HL-60 (cell line): ENCODE data around the gene CPPED1.

Source experiments
- DNase-seq, 2 experiments: peaks; one replicate each; pipeline ENCODE4 v3.0.0-alpha.2; 2010 to 2020; ENCODE audit warnings: low read depth in 1 of 2, low spot score in 1 of 2
- H3K27ac ChIP-seq: fragments of 250-450 bp; sonication (Bioruptor Pico); replicated peaks from 2 replicates; pipeline ENCODE4 v1.5.1; 2020; ENCODE audit warnings: mild to moderate bottlenecking, moderate library complexity
- H3K27me3 ChIP-seq: fragments of 250-450 bp; sonication (Bioruptor Pico); 2 replicates; pipeline ENCODE4 v1.5.1; 2021; ENCODE audit warnings: mild to moderate bottlenecking, moderate library complexity; ENCODE audit not compliant: insufficient read depth, poor library complexity, severe bottlenecking
- H3K4me3 ChIP-seq: replicated peaks from 2 replicates; pipeline ENCODE4 v1.5.1; 2011; ENCODE audit warnings: mild to moderate bottlenecking, control low read depth, low read length; ENCODE audit not compliant: insufficient read depth
- GABPA ChIP-seq: IDR thresholded peaks from 2 replicates; pipeline ENCODE4 v1.6.1; 2012; ENCODE audit warnings: low read depth
- POLR2AphosphoS5 ChIP-seq: IDR thresholded peaks from 2 replicates; pipeline ENCODE4 v1.6.1; 2012; ENCODE audit warnings: low read depth
- SPI1 ChIP-seq: IDR thresholded peaks from 2 replicates; pipeline ENCODE4 v1.6.1; 2012; ENCODE audit warnings: low read depth, mild to moderate bottlenecking, borderline replicate concordance
- TF ChIP-seq, protein P1 (sequence below): IDR thresholded peaks from 2 replicates; pipeline ENCODE4 v1.6.1; 2012; ENCODE audit warnings: low read depth; ENCODE audit not compliant: insufficient replicate concordance
- TF ChIP-seq, protein P2 (sequence below): IDR thresholded peaks from one replicate; pipeline ENCODE4 v1.5.1; 2011; ENCODE audit warnings: low read length, control low read depth, inconsistent platforms; ENCODE audit not compliant: insufficient read depth

The CPPED1 gene

GRCh38 chr16:12685806-12686205, 117.9 kb downstream of the CPPED1 start:
- Histone ChIP-seq H3K27ac (no peak overlapping the region), H3K27me3 (no peaks in the 10 kb centered on the region), H3K4me3 (no peak overlapping the region)
- DNase-seq, result peak in 1 of 2 experiments; percentile 44
- TF ChIP-seq POLR2AphosphoS5 (no peak), GABPA (no peak), SPI1 (no peak)
- TF ChIP-seq, protein P1, sequence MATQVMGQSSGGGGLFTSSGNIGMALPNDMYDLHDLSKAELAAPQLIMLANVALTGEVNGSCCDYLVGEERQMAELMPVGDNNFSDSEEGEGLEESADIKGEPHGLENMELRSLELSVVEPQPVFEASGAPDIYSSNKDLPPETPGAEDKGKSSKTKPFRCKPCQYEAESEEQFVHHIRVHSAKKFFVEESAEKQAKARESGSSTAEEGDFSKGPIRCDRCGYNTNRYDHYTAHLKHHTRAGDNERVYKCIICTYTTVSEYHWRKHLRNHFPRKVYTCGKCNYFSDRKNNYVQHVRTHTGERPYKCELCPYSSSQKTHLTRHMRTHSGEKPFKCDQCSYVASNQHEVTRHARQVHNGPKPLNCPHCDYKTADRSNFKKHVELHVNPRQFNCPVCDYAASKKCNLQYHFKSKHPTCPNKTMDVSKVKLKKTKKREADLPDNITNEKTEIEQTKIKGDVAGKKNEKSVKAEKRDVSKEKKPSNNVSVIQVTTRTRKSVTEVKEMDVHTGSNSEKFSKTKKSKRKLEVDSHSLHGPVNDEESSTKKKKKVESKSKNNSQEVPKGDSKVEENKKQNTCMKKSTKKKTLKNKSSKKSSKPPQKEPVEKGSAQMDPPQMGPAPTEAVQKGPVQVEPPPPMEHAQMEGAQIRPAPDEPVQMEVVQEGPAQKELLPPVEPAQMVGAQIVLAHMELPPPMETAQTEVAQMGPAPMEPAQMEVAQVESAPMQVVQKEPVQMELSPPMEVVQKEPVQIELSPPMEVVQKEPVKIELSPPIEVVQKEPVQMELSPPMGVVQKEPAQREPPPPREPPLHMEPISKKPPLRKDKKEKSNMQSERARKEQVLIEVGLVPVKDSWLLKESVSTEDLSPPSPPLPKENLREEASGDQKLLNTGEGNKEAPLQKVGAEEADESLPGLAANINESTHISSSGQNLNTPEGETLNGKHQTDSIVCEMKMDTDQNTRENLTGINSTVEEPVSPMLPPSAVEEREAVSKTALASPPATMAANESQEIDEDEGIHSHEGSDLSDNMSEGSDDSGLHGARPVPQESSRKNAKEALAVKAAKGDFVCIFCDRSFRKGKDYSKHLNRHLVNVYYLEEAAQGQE, result no peak
- TF ChIP-seq, protein P2, sequence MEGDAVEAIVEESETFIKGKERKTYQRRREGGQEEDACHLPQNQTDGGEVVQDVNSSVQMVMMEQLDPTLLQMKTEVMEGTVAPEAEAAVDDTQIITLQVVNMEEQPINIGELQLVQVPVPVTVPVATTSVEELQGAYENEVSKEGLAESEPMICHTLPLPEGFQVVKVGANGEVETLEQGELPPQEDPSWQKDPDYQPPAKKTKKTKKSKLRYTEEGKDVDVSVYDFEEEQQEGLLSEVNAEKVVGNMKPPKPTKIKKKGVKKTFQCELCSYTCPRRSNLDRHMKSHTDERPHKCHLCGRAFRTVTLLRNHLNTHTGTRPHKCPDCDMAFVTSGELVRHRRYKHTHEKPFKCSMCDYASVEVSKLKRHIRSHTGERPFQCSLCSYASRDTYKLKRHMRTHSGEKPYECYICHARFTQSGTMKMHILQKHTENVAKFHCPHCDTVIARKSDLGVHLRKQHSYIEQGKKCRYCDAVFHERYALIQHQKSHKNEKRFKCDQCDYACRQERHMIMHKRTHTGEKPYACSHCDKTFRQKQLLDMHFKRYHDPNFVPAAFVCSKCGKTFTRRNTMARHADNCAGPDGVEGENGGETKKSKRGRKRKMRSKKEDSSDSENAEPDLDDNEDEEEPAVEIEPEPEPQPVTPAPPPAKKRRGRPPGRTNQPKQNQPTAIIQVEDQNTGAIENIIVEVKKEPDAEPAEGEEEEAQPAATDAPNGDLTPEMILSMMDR, result no peak

GRCh38 chr16:12682432-12683165, 121.1 kb downstream of the CPPED1 start:
- no peak overlapping the region for H3K27ac ChIP-seq
- DNase-seq, result no peak
- TF ChIP-seq SPI1, result no peak
- no peak for TF ChIP-seq POLR2AphosphoS5
- TF ChIP-seq, protein P2, result no peak
- no peak for TF ChIP-seq GABPA
- TF ChIP-seq, protein P1, result no peak
- H3K27me3 ChIP-seq, result no peaks in the 10 kb centered on the region
- no peak overlapping the region for H3K4me3 ChIP-seq

- TF ChIP-seq, protein P2, result no peak
- TF ChIP-seq, protein P1, result no peak
- TF ChIP-seq GABPA (no peak), SPI1 (no peak), POLR2AphosphoS5 (no peak)
- no peaks in the 10 kb centered on the region for H3K27me3 ChIP-seq
- H3K4me3 ChIP-seq, result no peak overlapping the region
- no peak overlapping the region for H3K27ac ChIP-seq
- no peak for DNase-seq
Measured at GRCh38 chr16:12681653-12682052, 122.0 kb downstream of the CPPED1 start.
